ENCODE data around the gene CLPSL2. TPM values are rescaled to one million over a fixed set of nuclear protein-coding genes. Genes with fewer than 3 reads are reported as not detected.

The CLPSL2 gene
- not detected in 2 replicates for total RNA-seq (ENCODE audit: low replicate concordance)

GRCh38 chr6:35776364-35777215 lies at the start of gene CLPSL2:
Gene CLPSL2, plus strand, starts transcription at chr6:35776598. Its CDS starts 21 bp downstream, at chr6:35776619.
- DNase-seq (ENCODE audit: low read depth), result no peak
- TF ChIP-seq, protein P1, sequence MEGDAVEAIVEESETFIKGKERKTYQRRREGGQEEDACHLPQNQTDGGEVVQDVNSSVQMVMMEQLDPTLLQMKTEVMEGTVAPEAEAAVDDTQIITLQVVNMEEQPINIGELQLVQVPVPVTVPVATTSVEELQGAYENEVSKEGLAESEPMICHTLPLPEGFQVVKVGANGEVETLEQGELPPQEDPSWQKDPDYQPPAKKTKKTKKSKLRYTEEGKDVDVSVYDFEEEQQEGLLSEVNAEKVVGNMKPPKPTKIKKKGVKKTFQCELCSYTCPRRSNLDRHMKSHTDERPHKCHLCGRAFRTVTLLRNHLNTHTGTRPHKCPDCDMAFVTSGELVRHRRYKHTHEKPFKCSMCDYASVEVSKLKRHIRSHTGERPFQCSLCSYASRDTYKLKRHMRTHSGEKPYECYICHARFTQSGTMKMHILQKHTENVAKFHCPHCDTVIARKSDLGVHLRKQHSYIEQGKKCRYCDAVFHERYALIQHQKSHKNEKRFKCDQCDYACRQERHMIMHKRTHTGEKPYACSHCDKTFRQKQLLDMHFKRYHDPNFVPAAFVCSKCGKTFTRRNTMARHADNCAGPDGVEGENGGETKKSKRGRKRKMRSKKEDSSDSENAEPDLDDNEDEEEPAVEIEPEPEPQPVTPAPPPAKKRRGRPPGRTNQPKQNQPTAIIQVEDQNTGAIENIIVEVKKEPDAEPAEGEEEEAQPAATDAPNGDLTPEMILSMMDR (IDR thresholded peaks at IDR 0.05; ENCODE audit: insufficient read depth, low read length), result peak; percentile 1
- peak within 1 kb of the TSS; percentile 54 for H3K4me3 ChIP-seq (ENCODE audit: low read depth, low read length)

GRCh38 chr6:35727231-35727934 lies 49.0 kb upstream of the CLPSL2 start:
- peak; percentile 65 for DNase-seq (ENCODE audit: low read depth)
- TF ChIP-seq, protein P1 (IDR thresholded peaks at IDR 0.05; ENCODE audit: insufficient read depth, low read length), result no peak
- H3K4me3 ChIP-seq (ENCODE audit: low read depth, low read length), result peak overlapping the region; percentile 70

DNA sequence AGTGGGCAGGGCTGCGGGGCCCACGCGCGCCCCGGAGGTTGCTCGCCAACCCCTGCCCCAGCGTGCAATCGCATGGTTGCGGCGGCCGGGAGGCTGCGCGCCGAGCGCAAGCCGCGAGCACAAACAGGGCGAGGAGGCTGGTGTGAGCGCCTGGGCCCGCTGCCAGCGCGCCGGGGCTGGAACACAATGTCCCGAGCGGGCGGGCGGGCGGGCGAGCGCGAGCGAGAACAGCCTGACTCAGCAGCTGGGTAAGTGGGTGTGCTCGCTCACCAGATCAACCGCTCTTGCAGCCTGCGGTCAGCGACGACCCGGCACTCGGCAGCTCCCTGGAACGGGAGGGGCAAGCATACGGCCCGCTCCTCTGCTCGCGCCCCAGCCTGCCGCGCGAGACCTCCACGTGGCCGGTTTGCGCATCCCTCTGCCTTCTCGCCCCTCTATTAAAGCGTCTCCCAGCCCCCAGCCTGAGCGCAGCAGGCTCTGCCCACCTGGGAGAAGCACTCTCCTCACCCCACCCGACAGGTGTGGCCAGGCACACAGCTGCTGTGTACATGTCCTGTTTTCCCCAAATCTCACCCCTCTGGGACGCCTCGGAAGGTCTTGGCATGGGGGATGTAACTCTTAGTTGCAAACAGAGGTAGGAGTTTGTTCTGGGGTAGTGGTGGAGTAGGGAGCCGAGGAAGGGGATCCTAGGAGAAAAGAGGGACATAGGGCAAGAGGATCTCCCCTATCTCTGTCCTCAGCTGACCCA lies 48.3 kb upstream of the CLPSL2 start:
- TF ChIP-seq, protein P1 (IDR thresholded peaks at IDR 0.05; ENCODE audit: insufficient read depth, low read length), result no peak
- peak overlapping the region; percentile 70 for H3K4me3 ChIP-seq (ENCODE audit: low read depth, low read length)
- peak; percentile 91 for DNase-seq (ENCODE audit: low read depth)

DNA sequence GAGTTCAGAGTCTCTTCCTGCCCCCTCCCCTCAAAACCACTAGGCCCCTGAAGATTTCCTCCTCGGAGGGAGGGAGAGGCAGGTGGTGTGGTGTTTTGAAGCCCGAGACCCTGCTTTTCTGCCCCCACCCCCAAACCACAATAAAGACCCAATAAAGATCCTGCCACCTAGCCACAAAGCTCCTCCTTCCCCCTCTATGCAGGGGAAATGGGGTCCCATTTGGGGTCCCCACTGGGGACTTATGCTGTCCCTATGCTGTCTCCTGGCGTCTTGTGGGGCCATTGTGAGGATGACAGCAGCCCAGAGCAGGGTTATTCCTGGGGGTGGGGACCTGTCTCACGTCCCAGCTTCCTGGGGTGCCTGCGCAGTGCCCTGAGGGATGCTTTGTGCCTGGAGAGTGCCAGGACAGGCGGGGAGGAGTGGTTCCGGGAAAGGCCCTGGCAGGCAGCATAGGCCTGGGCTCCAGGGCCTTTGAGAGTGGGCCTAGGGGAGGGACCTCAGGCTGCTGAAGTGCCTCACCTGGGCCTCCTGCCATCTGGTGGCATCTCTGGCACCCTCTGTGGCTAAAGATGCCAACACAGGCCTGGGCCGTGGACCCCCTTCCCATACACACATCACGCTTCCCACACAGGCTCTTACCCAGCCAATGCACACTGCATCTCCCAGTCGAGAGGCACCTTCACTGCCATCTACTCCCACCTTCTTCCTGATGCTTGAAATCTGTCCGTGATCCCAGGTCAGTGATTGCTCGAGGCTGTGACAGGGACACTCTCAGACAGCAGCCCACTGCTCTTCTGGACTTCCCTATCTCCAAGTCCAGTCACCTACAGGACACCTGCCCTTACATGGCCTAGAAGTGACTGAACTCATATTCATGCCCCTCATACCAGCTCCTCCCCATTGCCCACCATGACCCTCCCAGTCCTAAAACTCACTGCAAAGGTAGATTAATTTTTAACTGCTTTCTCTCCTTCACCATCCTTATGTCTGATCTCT lies 47.4 kb upstream of the CLPSL2 start:
- TF ChIP-seq, protein P1 (IDR thresholded peaks at IDR 0.05; ENCODE audit: insufficient read depth, low read length), result no peak
- DNase-seq (ENCODE audit: low read depth), result no peak
- no peak overlapping the region for H3K4me3 ChIP-seq (ENCODE audit: low read depth, low read length)

DNA sequence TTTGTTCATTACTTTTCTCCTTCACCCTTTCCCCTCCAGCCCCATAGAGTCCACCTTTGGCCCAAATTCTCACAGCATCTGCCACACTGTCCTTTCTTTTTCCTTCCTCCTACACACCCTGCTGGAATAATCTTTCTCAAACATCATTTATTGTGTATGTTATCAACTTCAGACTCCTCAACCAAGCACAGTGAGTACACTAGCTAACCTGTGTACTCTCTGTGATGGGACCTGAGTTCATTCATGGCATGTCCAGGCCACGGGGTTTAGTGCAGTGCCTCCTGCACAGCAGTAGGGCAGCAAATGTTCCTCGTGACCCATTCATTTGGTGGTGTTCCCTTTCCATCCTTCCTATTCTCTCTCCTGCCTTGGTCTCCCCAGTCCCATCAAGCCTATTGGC lies 46.7 kb upstream of the CLPSL2 start:
- DNase-seq (ENCODE audit: low read depth), result no peak
- TF ChIP-seq, protein P1 (IDR thresholded peaks at IDR 0.05; ENCODE audit: insufficient read depth, low read length), result no peak
- H3K4me3 ChIP-seq (ENCODE audit: low read depth, low read length), result no peak overlapping the region

Data from fibroblast of the aortic adventitia (primary cell).